ENCODE measurements around the gene BRIP1. TPM values are rescaled to one million over a fixed set of nuclear protein-coding genes. Genes with fewer than 3 reads are reported as not detected.

BRIP1 gene
- total RNA-seq, 4 donors from 2014 or later, result 0.13 to 0.79 (median 0.38) TPM

GRCh38 chr17:61656721-61657217 is 206.6 kb downstream of the BRIP1 start:
- no peak for ATAC-seq (ENCODE audit: low FRiP score)
- TF ChIP-seq, protein P1, sequence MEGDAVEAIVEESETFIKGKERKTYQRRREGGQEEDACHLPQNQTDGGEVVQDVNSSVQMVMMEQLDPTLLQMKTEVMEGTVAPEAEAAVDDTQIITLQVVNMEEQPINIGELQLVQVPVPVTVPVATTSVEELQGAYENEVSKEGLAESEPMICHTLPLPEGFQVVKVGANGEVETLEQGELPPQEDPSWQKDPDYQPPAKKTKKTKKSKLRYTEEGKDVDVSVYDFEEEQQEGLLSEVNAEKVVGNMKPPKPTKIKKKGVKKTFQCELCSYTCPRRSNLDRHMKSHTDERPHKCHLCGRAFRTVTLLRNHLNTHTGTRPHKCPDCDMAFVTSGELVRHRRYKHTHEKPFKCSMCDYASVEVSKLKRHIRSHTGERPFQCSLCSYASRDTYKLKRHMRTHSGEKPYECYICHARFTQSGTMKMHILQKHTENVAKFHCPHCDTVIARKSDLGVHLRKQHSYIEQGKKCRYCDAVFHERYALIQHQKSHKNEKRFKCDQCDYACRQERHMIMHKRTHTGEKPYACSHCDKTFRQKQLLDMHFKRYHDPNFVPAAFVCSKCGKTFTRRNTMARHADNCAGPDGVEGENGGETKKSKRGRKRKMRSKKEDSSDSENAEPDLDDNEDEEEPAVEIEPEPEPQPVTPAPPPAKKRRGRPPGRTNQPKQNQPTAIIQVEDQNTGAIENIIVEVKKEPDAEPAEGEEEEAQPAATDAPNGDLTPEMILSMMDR (IDR thresholded peaks at IDR 0.05), result no peak
- no peak for DNase-seq (ENCODE audit: low spot score)

- ATAC-seq (ENCODE audit: low FRiP score) (no peak), DNase-seq (ENCODE audit: low spot score) (no peak)
- TF ChIP-seq, protein P1 (IDR thresholded peaks at IDR 0.05), result no peak
These were observed 212.6 kb downstream of the BRIP1 start for GRCh38 chr17:61650749-61651148.

DNA sequence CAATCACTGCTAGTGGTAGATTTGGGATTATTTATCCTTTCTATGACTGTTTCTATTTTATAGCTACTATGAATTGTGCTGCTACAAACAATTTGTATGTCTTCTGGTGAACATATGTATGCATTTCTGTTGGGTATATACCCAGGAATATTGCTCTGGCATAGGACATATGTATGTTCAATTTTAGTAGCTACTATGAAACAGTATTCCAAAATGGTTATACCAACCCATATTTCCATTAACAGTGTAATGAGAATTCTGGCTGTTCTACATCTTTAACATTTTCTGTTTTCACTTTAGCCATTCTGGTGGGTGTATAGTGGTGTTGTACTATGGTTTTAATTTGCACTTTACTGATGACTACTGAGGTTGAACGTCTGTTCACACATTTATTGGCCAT is 214.7 kb downstream of the BRIP1 start:
- TF ChIP-seq, protein P1 (IDR thresholded peaks at IDR 0.05), result no peak
- DNase-seq (ENCODE audit: low spot score) (no peak), ATAC-seq (ENCODE audit: low FRiP score) (no peak)

- DNase-seq (ENCODE audit: low spot score) (no peak), ATAC-seq (ENCODE audit: low FRiP score) (no peak)
- TF ChIP-seq, protein P1 (IDR thresholded peaks at IDR 0.05), result no peak
These were observed 216.3 kb downstream of the BRIP1 start for GRCh38 chr17:61647047-61647446.

GRCh38 chr17:61646482-61646881 is 216.8 kb downstream of the BRIP1 start:
- TF ChIP-seq, protein P1 (IDR thresholded peaks at IDR 0.05), result no peak
- no peak for DNase-seq (ENCODE audit: low spot score)
- no peak for ATAC-seq (ENCODE audit: low FRiP score)

- ATAC-seq (ENCODE audit: low FRiP score), result no peak
- TF ChIP-seq, protein P1 (IDR thresholded peaks at IDR 0.05), result no peak
- DNase-seq (ENCODE audit: low spot score), result no peak
These were observed 217.4 kb downstream of the BRIP1 start for GRCh38 chr17:61645920-61646319.

All from omental fat pad (tissue), 4 donors.